Renal cortical epithelial cell (primary cell): Measurements from ENCODE around the gene VAC14. TPM values are rescaled to one million over a fixed set of nuclear protein-coding genes. Genes with fewer than 3 reads are reported as not detected.

Source experiments
- DNase-seq: peaks from one replicate; pipeline ENCODE4 v3.0.0-alpha.2; 2011; ENCODE audit warnings: low read depth
- total RNA-seq: library from RNA; depleted of rRNA; stranded (reverse); fragments of >200 nt; gene quantifications from 2 replicates; pipeline ENCODE4 v1.2.3, GENCODE V29; 2014

The VAC14 gene
- total RNA-seq, 1 donor from 2014 or later, result 30.3 TPM

GRCh38 chr16:70692873-70693671 is 107.9 kb downstream of the VAC14 start:
- no peak for DNase-seq

GRCh38 chr16:70692130-70692872 is 108.7 kb downstream of the VAC14 start:
- DNase-seq, result no peak

- peak; percentile 53 for DNase-seq
Measured at GRCh38 chr16:70691223-70692129, 109.5 kb downstream of the VAC14 start.

GRCh38 chr16:70689970-70690891 is 110.7 kb downstream of the VAC14 start:
- no peak for DNase-seq

GRCh38 chr16:70689035-70689969 is 111.7 kb downstream of the VAC14 start:
- no peak for DNase-seq

- DNase-seq, result no peak
Measured at GRCh38 chr16:70688246-70688742, 112.7 kb downstream of the VAC14 start.

GRCh38 chr16:70687671-70688245 is 113.2 kb downstream of the VAC14 start:
- DNase-seq, result no peak

GRCh38 chr16:70687102-70687511 is 113.9 kb downstream of the VAC14 start:
- DNase-seq, result no peak

GRCh38 chr16:70686376-70687101 is 114.4 kb downstream of the VAC14 start:
- no peak for DNase-seq

GRCh38 chr16:70685938-70686375 is 115.0 kb downstream of the VAC14 start, which contains the start of gene MTSS2:
MTSS2 (minus strand) TSS chr16:70686053; CDS start chr16:70685791, 262 bp downstream.
- peak; percentile 33 for DNase-seq

- no peak for DNase-seq
Measured at GRCh38 chr16:70685061-70685937, 115.7 kb downstream of the VAC14 start.

GRCh38 chr16:70684146-70685060 is 116.6 kb downstream of the VAC14 start:
- no peak for DNase-seq

GRCh38 chr16:70683146-70683944 is 117.6 kb downstream of the VAC14 start:
- DNase-seq, result no peak

GRCh38 chr16:70682239-70683145 is 118.5 kb downstream of the VAC14 start:
- no peak for DNase-seq
